Activated CD4-positive, alpha-beta memory T cell treated with anti-CD3 and anti-CD28 coated beads for 36 hours (primary cell): ENCODE data around the gene EXOC2. TPM values are rescaled to one million over a fixed set of nuclear protein-coding genes. Genes with fewer than 3 reads are reported as not detected.
A peak's percentile ranks its signal among the peaks of the same experiment; 100 is the strongest.

Experiments used
- CTCF ChIA-PET: fragments of 350-600 bp; sonication (Branson Sonifier 250); formaldehyde crosslinking; loops from one replicate; lab custom pipeline; 2021; ENCODE audit warnings: antibody characterized with exemption, inconsistent platforms; lab: Charles Lee
- POLR2A ChIA-PET: fragments of 350-600 bp; sonication (Branson Sonifier 250); formaldehyde crosslinking; loops from one replicate; lab custom pipeline; 2021; ENCODE audit warnings: antibody characterized with exemption; lab: Charles Lee
- DNase-seq: peaks from one replicate; pipeline ENCODE4 v3.0.0-alpha.2; 2020
- H3K27ac Mint-ChIP-seq: one replicate; pipeline ENCODE4 v1.8.0; 2021; ENCODE audit warnings: mixed read lengths
- H3K27me3 Mint-ChIP-seq: one replicate; pipeline ENCODE4 v1.8.0; 2021; ENCODE audit warnings: mixed read lengths
- H3K36me3 Mint-ChIP-seq: one replicate; pipeline ENCODE4 v1.8.0; 2021; ENCODE audit warnings: mixed read lengths
- H3K4me1 Mint-ChIP-seq: one replicate; pipeline ENCODE4 v1.8.0; 2021; ENCODE audit warnings: low read depth, mixed read lengths
- H3K4me3 Mint-ChIP-seq: one replicate; pipeline ENCODE4 v1.8.0; 2021; ENCODE audit warnings: mild to moderate bottlenecking, mixed read lengths
- H3K9me3 Mint-ChIP-seq: one replicate; pipeline ENCODE4 v1.8.0; 2021; ENCODE audit warnings: mixed read lengths
- intact Hi-C: fragments of 100-400 bp; cut with micrococcal nuclease; formaldehyde crosslinking; loops from one replicate; pipeline ENCODE4 v1.15.1; 2023
- total RNA-seq, 2 experiments: library from RNA; stranded (reverse); gene quantifications; one replicate each; pipeline ENCODE4 v1.2.3, GENCODE V29; 2021

EXOC2 gene
- total RNA-seq, 2 experiments from 2014 or later: 40.5 to 42.3 TPM

GRCh38 chr6:551405-551804 is 141.5 kb downstream of the EXOC2 start:
- no peaks in the 10 kb centered on the region for H3K9me3 Mint-ChIP-seq
- H3K4me3 Mint-ChIP-seq: no peak overlapping the region
- intact Hi-C loops: loop anchor here (10.0 kb wide), 1 partner anchor 237 kb away; no protein-coding TSS in a partner anchor
- DNase-seq: peak; percentile 68
- peak overlapping the region; percentile 97 for H3K27ac Mint-ChIP-seq
- H3K27me3 Mint-ChIP-seq: no peaks in the 10 kb centered on the region
- peaks cover 69% of the 10 kb centered on the region for H3K4me1 Mint-ChIP-seq
- POLR2A ChIA-PET: interaction anchor here (0.7 to 3.7 kb wide), 7 partner anchors 11 to 330 kb away, joined by 3 to 27 read pairs (median 8); partner anchors contain the start of gene IRF4
- H3K36me3 Mint-ChIP-seq: peaks cover 28% of the 10 kb centered on the region
- CTCF ChIA-PET: interaction anchor here (0.7 to 1.5 kb wide), 5 partner anchors 29 to 363 kb away, joined by 3 to 5 read pairs (median 4); no protein-coding TSS in a partner anchor

GRCh38 chr6:549906-550305 is 143.0 kb downstream of the EXOC2 start:
- ChIA-PET POLR2A (interaction anchor here (1.0 to 3.7 kb wide), 17 partner anchors 9 to 160 kb away, joined by 3 to 27 read pairs (median 4); partner anchors contain the start of gene IRF4), CTCF (interaction anchor here (2.3 kb wide), 1 partner anchor 9 kb away, joined by 12 read pairs; no protein-coding TSS in a partner anchor)
- Mint-ChIP-seq H3K36me3 (peaks cover 25% of the 10 kb centered on the region), H3K27me3 (no peaks in the 10 kb centered on the region), H3K4me3 (peak overlapping the region; percentile 43), H3K27ac (peak overlapping the region; percentile 97), H3K4me1 (peaks cover 61% of the 10 kb centered on the region), H3K9me3 (no peaks in the 10 kb centered on the region)
- DNase-seq: peak; percentile 68
- intact Hi-C loops: loop anchor here (2.0 to 10.0 kb wide), 4 partner anchors 117 to 361 kb away; no protein-coding TSS in a partner anchor

DNA sequence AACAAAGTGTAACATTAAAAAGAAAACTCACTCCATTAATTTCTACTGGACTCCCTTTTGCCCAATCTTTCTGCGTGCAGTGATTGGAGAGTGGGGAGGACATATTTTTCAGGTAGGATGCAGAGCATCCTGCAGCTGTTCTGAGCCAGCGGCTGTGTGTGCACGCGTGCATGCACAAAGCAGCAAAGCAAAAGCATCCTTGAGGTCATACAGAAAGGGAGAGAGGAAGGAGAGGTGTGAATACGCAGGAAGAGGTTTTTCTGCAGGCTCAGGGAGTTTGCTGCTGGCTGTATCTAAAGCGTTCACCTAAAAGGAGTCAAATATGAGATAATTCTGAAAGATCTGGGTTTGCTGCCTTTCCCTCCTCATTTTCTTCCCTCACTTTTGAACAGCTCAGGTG is 144.4 kb downstream of the EXOC2 start:
- ChIA-PET POLR2A (interaction anchor here (0.6 to 3.7 kb wide), 11 partner anchors 10 to 159 kb away, joined by 3 to 27 read pairs (median 5); partner anchors contain the start of gene IRF4), CTCF (interaction anchor here (0.9 to 2.3 kb wide), 7 partner anchors 10 to 360 kb away, joined by 3 to 12 read pairs (median 5); no protein-coding TSS in a partner anchor)
- peaks cover 31% of the 10 kb centered on the region for H3K36me3 Mint-ChIP-seq
- intact Hi-C loops: loop anchor here (1.0 to 2.0 kb wide), 8 partner anchors 10 to 360 kb away; no protein-coding TSS in a partner anchor
- H3K27ac Mint-ChIP-seq: peak overlapping the region; percentile 97
- peak; percentile 74 for DNase-seq
- no peaks in the 10 kb centered on the region for H3K27me3 Mint-ChIP-seq
- no peaks in the 10 kb centered on the region for H3K9me3 Mint-ChIP-seq
- H3K4me3 Mint-ChIP-seq: peak overlapping the region; percentile 59
- H3K4me1 Mint-ChIP-seq: peaks cover 68% of the 10 kb centered on the region

DNA sequence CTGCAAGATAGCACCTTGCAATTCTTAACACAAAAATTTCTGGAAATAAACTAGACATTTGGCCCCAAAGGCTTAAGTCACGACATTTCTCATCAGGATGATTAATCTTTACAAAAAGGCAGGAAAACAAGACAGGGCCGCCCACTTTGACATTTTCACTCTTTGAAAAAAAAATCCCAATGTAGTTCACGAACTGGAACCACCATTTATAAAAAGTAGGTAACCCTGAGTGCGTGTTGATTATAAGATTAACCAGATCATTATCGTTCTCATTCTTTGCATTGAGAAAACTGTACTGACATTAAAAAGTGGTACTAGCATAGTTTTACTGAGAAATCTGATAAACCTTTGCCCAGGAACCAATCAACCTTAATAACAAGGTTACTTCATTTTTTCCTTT is 144.8 kb downstream of the EXOC2 start:
- H3K4me1 Mint-ChIP-seq: peaks cover 71% of the 10 kb centered on the region
- ChIA-PET CTCF (interaction anchor here (1.2 to 2.3 kb wide), 4 partner anchors 11 to 359 kb away, joined by 4 to 12 read pairs (median 5); no protein-coding TSS in a partner anchor), POLR2A (interaction anchor here (0.6 to 3.7 kb wide), 9 partner anchors 46 to 155 kb away, joined by 3 to 27 read pairs (median 8); partner anchors contain the start of gene IRF4)
- intact Hi-C loops: loop anchor here (1.0 to 2.0 kb wide), 8 partner anchors 10 to 359 kb away; no protein-coding TSS in a partner anchor
- no peaks in the 10 kb centered on the region for H3K27me3 Mint-ChIP-seq
- peaks cover 2% of the 10 kb centered on the region for H3K9me3 Mint-ChIP-seq
- H3K36me3 Mint-ChIP-seq: peaks cover 32% of the 10 kb centered on the region
- H3K4me3 Mint-ChIP-seq: peak overlapping the region; percentile 59
- DNase-seq: peak; percentile 33
- H3K27ac Mint-ChIP-seq: peak overlapping the region; percentile 97

- no peak for DNase-seq
- POLR2A ChIA-PET: no interaction called here
- intact Hi-C loops: no loop called here
- Mint-ChIP-seq H3K27me3 (no peaks in the 10 kb centered on the region), H3K27ac (no peak overlapping the region), H3K36me3 (peaks cover 57% of the 10 kb centered on the region), H3K9me3 (peaks cover 22% of the 10 kb centered on the region), H3K4me3 (no peak overlapping the region), H3K4me1 (peaks cover 16% of the 10 kb centered on the region)
- CTCF ChIA-PET: interaction anchor here (1.1 kb wide), 1 partner anchor 181 kb away, joined by 3 read pairs; no protein-coding TSS in a partner anchor
Observed at GRCh38 chr6:540490-540889, 152.4 kb downstream of the EXOC2 start.

DNA sequence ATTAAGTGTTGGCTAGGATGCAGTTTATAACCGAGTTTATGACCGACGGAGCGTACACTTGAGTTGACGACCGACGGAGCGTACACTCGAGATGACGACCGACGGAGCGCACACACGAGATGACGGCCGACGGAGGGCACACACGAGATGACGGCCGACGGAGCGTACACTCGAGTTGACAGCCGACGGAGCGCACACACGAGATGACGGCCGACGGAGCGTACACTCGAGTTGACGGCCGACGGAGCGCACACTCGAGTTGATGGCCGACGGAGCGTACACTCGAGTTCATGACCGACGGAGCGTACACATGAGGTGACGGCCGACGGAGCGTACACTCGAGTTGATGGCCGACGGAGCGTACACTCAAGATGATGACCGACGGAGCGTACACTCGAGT is 155.8 kb downstream of the EXOC2 start:
- Mint-ChIP-seq H3K9me3 (peaks cover 17% of the 10 kb centered on the region), H3K4me1 (peaks cover 13% of the 10 kb centered on the region), H3K4me3 (no peak overlapping the region), H3K27ac (no peak overlapping the region), H3K27me3 (no peaks in the 10 kb centered on the region), H3K36me3 (peaks cover 39% of the 10 kb centered on the region)
- POLR2A ChIA-PET: no interaction called here
- intact Hi-C loops: no loop called here
- no peak for DNase-seq
- CTCF ChIA-PET: interaction anchor here (0.7 kb wide), 1 partner anchor 56 kb away, joined by 3 read pairs; no protein-coding TSS in a partner anchor

DNA sequence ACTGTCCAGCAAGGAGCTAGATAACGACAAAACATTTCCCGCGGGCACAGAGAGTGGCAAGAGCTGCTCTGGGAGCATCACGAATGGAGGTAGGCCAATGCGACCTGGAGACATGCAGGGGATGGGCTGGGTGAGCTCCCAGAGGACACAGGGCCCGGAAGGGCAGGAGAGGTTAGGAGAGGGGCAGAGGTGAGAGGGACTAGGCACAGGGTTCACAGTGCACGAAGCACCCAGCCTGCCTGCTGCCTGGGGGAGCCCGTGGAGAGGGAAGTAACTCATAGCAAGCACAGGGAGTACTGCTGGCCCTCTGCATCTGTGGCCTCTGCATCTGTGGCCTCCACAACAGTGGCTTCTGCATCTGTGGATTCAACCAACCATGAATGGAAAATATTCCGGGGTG is 162.5 kb downstream of the EXOC2 start:
- ChIA-PET CTCF (no interaction called here), POLR2A (no interaction called here)
- Mint-ChIP-seq H3K27ac (no peak overlapping the region), H3K4me1 (peaks cover 30% of the 10 kb centered on the region), H3K27me3 (no peaks in the 10 kb centered on the region), H3K4me3 (no peak overlapping the region), H3K9me3 (no peaks in the 10 kb centered on the region), H3K36me3 (peaks cover 33% of the 10 kb centered on the region)
- no peak for DNase-seq
- intact Hi-C loops: no loop called here

DNA sequence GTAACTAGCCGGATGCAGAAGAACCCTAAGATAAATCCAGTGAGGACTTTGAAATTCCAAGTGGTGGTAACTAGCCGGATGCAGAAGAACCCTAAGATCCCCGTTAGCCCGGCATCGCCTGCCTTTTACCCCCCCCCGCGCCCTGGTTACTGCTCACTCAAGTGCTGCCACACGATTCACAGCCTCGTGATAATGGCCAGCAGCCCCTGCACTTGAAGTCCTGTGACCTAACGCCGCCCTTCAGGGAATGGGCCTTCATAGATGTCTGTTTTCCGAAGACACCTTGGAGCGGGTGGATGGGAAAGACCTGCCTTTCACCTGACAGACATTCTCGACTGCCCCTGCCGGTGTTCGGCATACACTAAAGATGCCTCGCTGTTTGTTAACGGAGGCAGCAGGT is 163.9 kb downstream of the EXOC2 start:
- CTCF ChIA-PET: interaction anchor here (1.1 kb wide), 1 partner anchor 26 kb away, joined by 3 read pairs; no protein-coding TSS in a partner anchor
- H3K9me3 Mint-ChIP-seq: no peaks in the 10 kb centered on the region
- H3K4me1 Mint-ChIP-seq: peaks cover 33% of the 10 kb centered on the region
- intact Hi-C loops: loop anchor here (1.0 to 2.0 kb wide), 7 partner anchors 15 to 45 kb away; no protein-coding TSS in a partner anchor
- no peaks in the 10 kb centered on the region for H3K27me3 Mint-ChIP-seq
- peaks cover 33% of the 10 kb centered on the region for H3K36me3 Mint-ChIP-seq
- H3K4me3 Mint-ChIP-seq: no peak overlapping the region
- no peak for DNase-seq
- POLR2A ChIA-PET: interaction anchor here (1.2 kb wide), 1 partner anchor 136 kb away, joined by 3 read pairs; no protein-coding TSS in a partner anchor
- peak overlapping the region; percentile 38 for H3K27ac Mint-ChIP-seq

DNA sequence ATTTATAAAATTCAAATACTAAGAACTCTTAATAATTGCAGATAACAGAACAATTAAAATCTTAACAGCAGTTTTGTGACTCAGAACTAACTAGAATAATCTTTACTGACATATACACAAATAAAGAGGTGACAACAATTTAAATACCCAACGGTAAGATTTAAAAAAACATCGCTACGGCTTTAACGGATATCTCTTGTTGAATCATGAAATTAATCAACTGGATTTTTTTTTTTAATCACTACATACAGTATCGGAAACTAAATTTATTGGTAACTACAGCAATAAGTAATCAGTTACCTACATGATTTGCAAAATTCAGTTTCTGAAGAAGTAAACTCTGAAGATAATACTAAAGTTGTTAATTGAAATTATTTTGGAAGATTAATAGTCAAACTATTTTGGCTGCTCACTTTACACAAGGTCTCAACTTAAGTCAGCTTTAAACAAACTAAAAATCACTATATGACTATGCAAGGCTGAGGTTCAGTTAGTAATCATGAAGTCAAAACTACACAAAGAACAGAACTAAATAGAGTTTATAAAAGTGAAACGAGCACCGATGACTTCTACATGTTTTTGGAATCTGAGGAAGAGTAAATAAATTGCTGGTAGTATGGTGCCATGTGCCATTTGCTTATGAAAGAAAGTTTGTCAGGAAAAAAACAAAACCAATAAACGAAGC is 164.8 kb downstream of the EXOC2 start:
- POLR2A ChIA-PET: interaction anchor here (0.6 to 1.7 kb wide), 4 partner anchors 28 to 139 kb away, joined by 3 to 7 read pairs (median 3); no protein-coding TSS in a partner anchor
- Mint-ChIP-seq H3K27ac (peak overlapping the region; percentile 87), H3K36me3 (peaks cover 29% of the 10 kb centered on the region), H3K9me3 (no peaks in the 10 kb centered on the region), H3K4me3 (peak overlapping the region; percentile 16), H3K4me1 (peaks cover 30% of the 10 kb centered on the region), H3K27me3 (no peaks in the 10 kb centered on the region)
- DNase-seq: no peak
- CTCF ChIA-PET: interaction anchor here (1.1 kb wide), 1 partner anchor 25 kb away, joined by 3 read pairs; no protein-coding TSS in a partner anchor
- intact Hi-C loops: loop anchor here (1.0 to 2.0 kb wide), 7 partner anchors 14 to 44 kb away; no protein-coding TSS in a partner anchor

- Mint-ChIP-seq H3K4me1 (peaks cover 33% of the 10 kb centered on the region), H3K36me3 (peaks cover 32% of the 10 kb centered on the region), H3K4me3 (no peak overlapping the region), H3K27ac (peak overlapping the region; percentile 62), H3K27me3 (no peaks in the 10 kb centered on the region), H3K9me3 (peaks cover 7% of the 10 kb centered on the region)
- CTCF ChIA-PET: interaction anchor here (1.1 kb wide), 1 partner anchor 125 kb away, joined by 3 read pairs; no protein-coding TSS in a partner anchor
- intact Hi-C loops: no loop called here
- peak; percentile 66 for DNase-seq
- POLR2A ChIA-PET: interaction anchor here (0.7 to 1.2 kb wide), 4 partner anchors 26 to 133 kb away, joined by 3 to 4 read pairs (median 4); partner anchors contain the start of gene IRF4
Observed at GRCh38 chr6:524803-525202, 168.1 kb downstream of the EXOC2 start.

- CTCF ChIA-PET: no interaction called here
- POLR2A ChIA-PET: no interaction called here
- H3K36me3 Mint-ChIP-seq: peaks cover 45% of the 10 kb centered on the region
- H3K9me3 Mint-ChIP-seq: peaks cover 20% of the 10 kb centered on the region
- DNase-seq: no peak
- intact Hi-C loops: no loop called here
- H3K4me1 Mint-ChIP-seq: peaks cover 27% of the 10 kb centered on the region
- peak overlapping the region; percentile 64 for H3K27ac Mint-ChIP-seq
- no peaks in the 10 kb centered on the region for H3K27me3 Mint-ChIP-seq
- no peak overlapping the region for H3K4me3 Mint-ChIP-seq
Observed at GRCh38 chr6:520820-521219, 172.1 kb downstream of the EXOC2 start.
